Measurements from ENCODE around the gene URI1. TPM values are rescaled to one million over a fixed set of nuclear protein-coding genes. Genes with fewer than 3 reads are reported as not detected.

Gene URI1
- polyA plus RNA-seq, 1 of the 3 experiments (the other 2 are of a cell fraction), result 32.4 TPM

DNA sequence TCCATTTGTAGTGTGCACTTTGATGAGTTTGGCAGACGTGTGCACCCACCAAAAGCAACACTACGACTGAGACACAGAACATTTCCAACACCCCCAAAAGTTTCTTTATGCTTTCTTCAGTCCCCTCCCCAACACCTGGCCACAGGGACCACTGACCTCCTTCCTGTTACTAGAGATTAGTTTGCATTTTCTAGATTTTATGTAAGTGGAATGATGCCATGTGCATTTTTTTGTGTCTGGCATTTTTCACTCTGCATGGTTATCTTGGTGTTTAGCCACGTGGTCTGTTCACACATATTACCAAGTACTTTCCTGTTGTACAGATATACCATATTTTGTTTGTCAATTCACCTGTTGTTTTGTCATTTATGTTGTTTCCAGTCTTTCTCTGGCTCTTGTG lies 44.6 kb upstream of the URI1 start:
- DNase-seq, result no peak
- H3K9me2 ChIP-seq, result no peaks in the 10 kb centered on the region
- WGBS (ENCODE audit: low lambda C conversion rate), result 25% methylated on average over 3 of the region's 3 CpGs
- ChIA-PET POLR2A (no interaction called here), CTCF (interaction anchor here (0.6 kb wide), 1 partner anchor 23 kb away, joined by 3 read pairs; no protein-coding TSS in a partner anchor)
- H3K4me2 ChIP-seq, result no peak overlapping the region
- no peak overlapping the region for H2AFZ ChIP-seq (ENCODE audit: low read depth)
- H3K27me3 ChIP-seq (ENCODE audit: insufficient read depth), result no peaks in the 10 kb centered on the region
- H3K4me3 ChIP-seq (ENCODE audit: low read depth in 2 of 2, low read length in 1 of 2), result no peak overlapping the region
- peaks cover 0 to 5% of the 10 kb centered on the region in 2 experiments; a peak in 1 of 4 replicates for H3K4me1 ChIP-seq (ENCODE audit: control insufficient read depth in 1 of 2, insufficient read depth in 2 of 2, low read depth in 1 of 2, low read length in 1 of 2)
- no peaks in the 10 kb centered on the region for H3F3A ChIP-seq (replicated peaks; ENCODE audit: insufficient read depth)
- TF ChIP-seq USF1 (IDR thresholded peaks at IDR 0.05; ENCODE audit: borderline replicate concordance, low read depth), result no peak
- no peak for TF ChIP-seq FOXM1 (IDR thresholded peaks at IDR 0.05; ENCODE audit: low read depth)
- TF ChIP-seq POLR2AphosphoS5 (IDR thresholded peaks at IDR 0.05; ENCODE audit: low read depth, low read length), result no peak
- no peak for TF ChIP-seq MEF2A (IDR thresholded peaks at IDR 0.05; ENCODE audit: borderline replicate concordance, low read depth)
- no peak for TF ChIP-seq REST (IDR thresholded peaks at IDR 0.05; ENCODE audit: low read depth, low read length)
- no peak for TF ChIP-seq EP300 (IDR thresholded peaks at IDR 0.05; ENCODE audit: borderline replicate concordance in 1 of 2, low read depth in 1 of 2, low read length in 1 of 2)
- TF ChIP-seq RXRA (IDR thresholded peaks at IDR 0.05; ENCODE audit: borderline replicate concordance, low read depth), result no peak
- TF ChIP-seq, protein P1, sequence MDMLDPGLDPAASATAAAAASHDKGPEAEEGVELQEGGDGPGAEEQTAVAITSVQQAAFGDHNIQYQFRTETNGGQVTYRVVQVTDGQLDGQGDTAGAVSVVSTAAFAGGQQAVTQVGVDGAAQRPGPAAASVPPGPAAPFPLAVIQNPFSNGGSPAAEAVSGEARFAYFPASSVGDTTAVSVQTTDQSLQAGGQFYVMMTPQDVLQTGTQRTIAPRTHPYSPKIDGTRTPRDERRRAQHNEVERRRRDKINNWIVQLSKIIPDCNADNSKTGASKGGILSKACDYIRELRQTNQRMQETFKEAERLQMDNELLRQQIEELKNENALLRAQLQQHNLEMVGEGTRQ (IDR thresholded peaks at IDR 0.05; ENCODE audit: borderline replicate concordance, low read depth, low read length), result no peak
- no peak for TF ChIP-seq CHD2 (IDR thresholded peaks at IDR 0.05; ENCODE audit: low read length, partially characterized antibody)
- TF ChIP-seq FOXJ3 (CRISPR knock-in tag; IDR thresholded peaks at IDR 0.05), result no peak
- no peak for TF ChIP-seq SIN3A (IDR thresholded peaks at IDR 0.05; ENCODE audit: borderline replicate concordance, low read depth, low read length)
- TF ChIP-seq, protein P2, sequence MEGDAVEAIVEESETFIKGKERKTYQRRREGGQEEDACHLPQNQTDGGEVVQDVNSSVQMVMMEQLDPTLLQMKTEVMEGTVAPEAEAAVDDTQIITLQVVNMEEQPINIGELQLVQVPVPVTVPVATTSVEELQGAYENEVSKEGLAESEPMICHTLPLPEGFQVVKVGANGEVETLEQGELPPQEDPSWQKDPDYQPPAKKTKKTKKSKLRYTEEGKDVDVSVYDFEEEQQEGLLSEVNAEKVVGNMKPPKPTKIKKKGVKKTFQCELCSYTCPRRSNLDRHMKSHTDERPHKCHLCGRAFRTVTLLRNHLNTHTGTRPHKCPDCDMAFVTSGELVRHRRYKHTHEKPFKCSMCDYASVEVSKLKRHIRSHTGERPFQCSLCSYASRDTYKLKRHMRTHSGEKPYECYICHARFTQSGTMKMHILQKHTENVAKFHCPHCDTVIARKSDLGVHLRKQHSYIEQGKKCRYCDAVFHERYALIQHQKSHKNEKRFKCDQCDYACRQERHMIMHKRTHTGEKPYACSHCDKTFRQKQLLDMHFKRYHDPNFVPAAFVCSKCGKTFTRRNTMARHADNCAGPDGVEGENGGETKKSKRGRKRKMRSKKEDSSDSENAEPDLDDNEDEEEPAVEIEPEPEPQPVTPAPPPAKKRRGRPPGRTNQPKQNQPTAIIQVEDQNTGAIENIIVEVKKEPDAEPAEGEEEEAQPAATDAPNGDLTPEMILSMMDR (IDR thresholded peaks at IDR 0.05), result no peak
- no peak for TF ChIP-seq RFX5 (IDR thresholded peaks at IDR 0.05; ENCODE audit: low read length)
- TF ChIP-seq TAF1 (IDR thresholded peaks at IDR 0.05; ENCODE audit: borderline replicate concordance, low read depth, low read length), result no peak
- TF ChIP-seq RAD21 (IDR thresholded peaks at IDR 0.05; ENCODE audit: low read length), result no peak
- TF ChIP-seq GATA2 (CRISPR knock-in tag; IDR thresholded peaks at IDR 0.05), result no peak
- no peak for TF ChIP-seq NFIC (IDR thresholded peaks at IDR 0.05; ENCODE audit: borderline replicate concordance)
- no peak for TF ChIP-seq JUND (IDR thresholded peaks at IDR 0.05)
- no peak for TF ChIP-seq ELF1 (IDR thresholded peaks at IDR 0.05)
- TF ChIP-seq EZH2phosphoT487 (IDR thresholded peaks at IDR 0.05; ENCODE audit: borderline replicate concordance, low read depth), result no peak
- H3K36me3 ChIP-seq (replicated peaks in 1 of 2; ENCODE audit: control insufficient read depth in 1 of 2, insufficient read depth in 2 of 2, low read length in 1 of 2), result no peaks in the 10 kb centered on the region
- H4K20me1 ChIP-seq (ENCODE audit: insufficient read depth), result no peaks in the 10 kb centered on the region
- H3K79me2 ChIP-seq (ENCODE audit: insufficient read depth), result no peaks in the 10 kb centered on the region
- no peaks in the 10 kb centered on the region for H3K9me3 ChIP-seq
- H3K9ac ChIP-seq, result no peak overlapping the region
- no peak overlapping the region for H3K27ac ChIP-seq (ENCODE audit: low read depth in 2 of 2, low read length in 1 of 2)

All from SK-N-SH (cell line).